Measurements from ENCODE around the gene SRPK3.

Gene SRPK3

GRCh38 chrX:153829799-153830639 is 49.2 kb downstream of the SRPK3 start, which contains the start of gene PDZD4:
Gene PDZD4, minus strand, starts transcription at chrX:153830544. Its CDS starts 246 bp downstream, at chrX:153830298.
- Histone ChIP-seq H3K27ac (peak within 1 kb of the TSS in 1 of 2 donors; percentile 86), H3K4me3 (peak within 1 kb of the TSS; percentile 74)
- no peak for TF ChIP-seq CTCF (IDR thresholded peaks at IDR 0.05)
- no peak for DNase-seq (ENCODE audit: low spot score)

- Histone ChIP-seq H3K27ac (peak overlapping the region in 1 of 2 donors; percentile 86), H3K4me3 (peak overlapping the region; percentile 74)
- TF ChIP-seq CTCF (IDR thresholded peaks at IDR 0.05): no peak
- no peak for DNase-seq (ENCODE audit: low spot score)
These were observed 50.0 kb downstream of the SRPK3 start for GRCh38 chrX:153830640-153831428.

GRCh38 chrX:153831429-153832150 is 50.7 kb downstream of the SRPK3 start:
- Histone ChIP-seq H3K4me3 (no peak overlapping the region), H3K27ac (no peak overlapping the region)
- no peak for TF ChIP-seq CTCF (IDR thresholded peaks at IDR 0.05)
- no peak for DNase-seq (ENCODE audit: low spot score)

- H3K27ac ChIP-seq: no peak overlapping the region
- TF ChIP-seq CTCF (IDR thresholded peaks at IDR 0.05): no peak
- no peak overlapping the region for H3K4me3 ChIP-seq
- DNase-seq (ENCODE audit: low spot score): no peak
These were observed 51.9 kb downstream of the SRPK3 start for GRCh38 chrX:153832728-153833127.
